ENCODE measurements around the gene LRRC4C.

LRRC4C gene

DNA sequence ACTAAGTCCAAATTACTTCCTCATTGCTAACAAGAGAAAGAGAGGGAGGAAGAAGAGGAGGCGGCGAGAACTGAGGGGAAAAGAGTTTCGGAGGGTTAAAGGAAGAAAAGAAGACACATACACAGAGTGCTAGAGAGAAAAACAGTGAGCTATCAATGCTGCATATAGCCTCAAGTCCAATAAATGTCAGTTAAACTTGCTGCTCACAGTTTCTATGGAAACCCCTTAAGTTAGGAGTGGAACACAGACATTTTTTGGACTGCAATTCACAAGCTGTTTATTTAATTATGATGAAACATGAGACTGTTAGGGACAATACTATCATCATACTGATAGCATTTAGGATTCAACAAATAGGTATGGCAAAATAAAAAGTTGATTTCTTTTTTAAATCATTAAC lies 1320.4 kb downstream of the LRRC4C start:
- DNase-seq: no peak

DNA sequence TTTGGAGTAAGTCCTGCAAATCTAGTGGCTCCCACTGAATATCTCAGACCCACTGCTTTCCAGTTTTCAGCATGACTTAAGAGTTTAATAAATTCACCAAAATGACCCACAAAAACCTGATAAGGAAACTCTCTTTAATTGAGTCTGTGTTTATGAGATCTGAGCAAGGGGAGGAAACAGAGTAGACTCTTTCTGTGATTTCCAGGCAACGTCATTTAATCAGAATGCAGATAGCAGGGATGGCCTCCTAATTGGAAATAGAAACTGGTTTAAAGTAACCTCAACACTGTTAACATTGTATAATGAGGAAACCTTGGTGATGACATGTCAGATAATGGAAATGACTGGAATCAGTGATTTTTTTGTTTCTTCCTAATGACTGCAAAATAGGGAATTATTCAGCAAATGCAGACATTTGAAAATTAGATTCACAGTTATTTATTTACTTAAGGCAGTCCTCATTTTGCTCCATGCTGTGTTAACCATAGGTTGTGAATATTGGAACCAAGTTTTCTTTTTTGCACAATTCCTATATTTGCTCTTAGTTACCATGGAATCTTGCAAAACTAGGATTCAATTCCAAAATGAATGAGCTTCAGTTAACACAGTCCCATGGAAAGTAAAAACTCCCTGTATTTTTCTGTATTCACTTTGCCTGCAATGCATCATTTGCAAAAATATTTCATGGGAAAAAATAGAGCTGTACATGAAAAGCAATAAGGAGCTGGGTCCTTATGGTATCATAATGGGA lies 1324.5 kb downstream of the LRRC4C start:
- no peak for DNase-seq

DNA sequence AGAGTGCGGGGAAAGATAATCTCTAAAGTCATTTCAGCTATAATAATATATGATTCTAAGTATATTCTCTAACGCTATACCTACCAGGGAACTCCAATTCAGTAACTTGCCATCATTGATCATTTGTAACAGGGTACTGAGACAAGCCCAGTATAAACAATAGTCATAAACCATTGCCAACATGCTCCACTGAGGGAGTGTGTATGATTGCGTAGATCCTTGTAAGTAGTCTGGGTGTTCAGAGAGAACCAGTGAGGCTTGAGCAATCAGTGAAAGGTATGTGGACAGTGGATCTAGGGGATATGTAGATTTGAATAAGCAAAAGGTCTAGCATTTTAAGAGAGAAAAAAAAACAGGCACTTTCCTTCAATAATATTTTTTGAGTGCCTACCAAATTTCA lies 1326.0 kb downstream of the LRRC4C start:
- DNase-seq: no peak

DNA sequence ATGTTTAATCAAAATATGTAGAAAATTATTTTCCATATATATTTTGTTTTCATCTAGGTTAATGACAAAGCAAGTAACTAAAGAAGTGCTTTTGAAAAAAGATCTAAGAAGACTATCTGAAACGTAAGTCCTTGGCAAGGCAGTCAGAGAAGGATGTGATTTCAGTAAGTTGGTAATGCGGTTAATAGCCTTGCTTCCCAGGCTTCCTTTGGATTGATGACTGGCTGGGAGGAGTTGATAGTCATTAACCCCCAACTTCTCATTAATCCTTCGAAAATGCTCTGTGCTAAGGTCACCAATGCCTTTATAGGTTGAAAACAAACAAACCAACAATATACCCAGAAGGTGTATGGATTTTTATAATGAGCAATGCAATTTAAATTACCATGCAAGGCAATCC lies 1326.5 kb downstream of the LRRC4C start:
- DNase-seq: no peak

DNA sequence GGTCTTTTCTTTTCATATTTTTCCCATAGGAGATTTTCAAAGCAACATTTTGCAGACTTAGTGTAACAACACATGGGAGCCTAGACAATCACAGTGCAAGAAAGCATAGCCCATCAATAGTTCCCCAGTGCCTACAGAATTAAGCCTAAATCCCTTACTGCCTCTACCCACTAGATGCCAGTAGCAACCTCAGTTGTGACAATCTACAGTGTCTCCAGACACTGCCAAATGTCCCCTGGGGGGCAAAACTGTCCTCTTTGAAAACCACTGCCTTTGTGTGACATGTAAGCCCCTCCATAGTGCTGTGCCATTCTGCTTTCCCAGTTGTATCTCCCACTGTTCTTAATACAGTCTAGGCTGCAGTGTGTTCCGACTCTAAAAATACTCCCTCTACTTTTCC lies 1329.0 kb downstream of the LRRC4C start:
- DNase-seq: no peak

DNA sequence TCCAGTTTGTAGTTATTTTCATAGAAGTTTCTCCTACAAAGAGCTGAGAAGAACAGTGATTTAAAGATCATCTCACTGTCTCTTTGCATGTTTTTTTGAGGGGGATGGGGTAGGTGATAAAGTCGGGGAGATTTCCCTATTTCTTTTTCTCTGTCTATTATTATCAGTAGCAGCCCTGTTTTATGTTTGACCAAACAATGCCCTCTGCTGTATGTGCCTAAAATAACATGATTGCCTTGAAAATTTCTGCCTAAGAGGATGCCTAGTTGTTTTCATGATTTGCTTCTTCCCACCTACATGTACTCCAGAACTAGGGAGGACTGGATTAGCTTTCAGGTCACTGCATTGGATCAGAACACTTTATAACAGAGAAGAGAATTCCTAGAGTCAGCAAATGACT lies 1330.2 kb downstream of the LRRC4C start:
- DNase-seq: no peak

DNA sequence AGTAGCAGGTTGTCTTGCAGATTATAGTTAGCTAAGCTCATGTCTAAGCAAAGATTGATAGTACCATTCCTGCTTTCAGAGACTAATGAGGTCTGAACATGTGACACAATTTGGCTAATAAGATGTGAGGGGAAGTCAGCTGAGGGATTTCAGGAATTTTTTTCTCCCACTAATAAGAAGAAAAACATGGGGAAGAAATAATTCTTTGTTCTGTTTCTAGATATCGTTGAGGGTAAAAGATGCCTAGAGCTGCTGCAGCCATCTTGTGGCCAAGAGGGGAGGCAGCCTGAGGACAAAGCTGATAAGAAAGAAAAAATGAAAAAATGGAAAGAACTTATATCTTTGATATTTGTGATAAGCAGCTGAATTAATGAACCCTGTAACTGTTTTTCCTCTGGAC lies 1334.4 kb downstream of the LRRC4C start:
- DNase-seq: no peak

DNA sequence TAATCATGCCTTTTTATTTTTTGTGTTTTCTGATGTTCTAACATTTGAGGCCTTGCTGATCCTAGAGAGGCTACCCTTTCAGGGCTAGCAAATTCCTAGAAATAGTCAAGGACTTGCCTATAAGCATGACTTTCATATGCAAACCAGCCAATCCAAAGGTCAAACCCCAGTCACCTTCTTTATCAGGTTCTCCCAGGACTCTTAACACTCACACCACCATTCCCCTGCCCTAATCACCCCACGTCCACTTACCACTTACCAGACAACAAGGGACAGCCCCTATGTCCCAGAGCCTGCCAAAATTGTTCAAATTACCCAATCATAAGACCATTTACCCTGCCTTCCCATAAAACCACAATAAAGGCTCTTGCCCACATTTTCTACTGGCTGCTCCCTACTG lies 1339.8 kb downstream of the LRRC4C start:
- DNase-seq: no peak

DNA sequence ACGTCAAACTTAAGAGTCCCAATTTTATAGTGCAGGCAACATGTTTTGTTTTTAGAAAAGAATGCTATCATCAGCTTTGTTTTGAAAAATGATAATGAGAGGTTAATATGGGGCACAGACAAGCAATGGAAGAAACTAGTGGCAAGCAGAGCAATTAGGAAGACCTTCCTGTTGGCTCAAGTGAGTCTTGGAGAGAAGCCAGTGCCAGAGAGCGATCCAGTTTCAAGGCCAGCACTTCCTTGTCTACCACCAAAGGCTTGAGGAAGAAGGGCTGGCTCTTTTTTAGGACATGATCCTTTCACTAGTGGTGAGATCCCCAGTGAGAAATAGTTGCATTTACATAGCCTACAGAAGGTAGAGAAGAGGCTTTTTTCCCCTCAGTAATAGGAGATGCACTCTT lies 1340.7 kb downstream of the LRRC4C start:
- DNase-seq: no peak

DNA sequence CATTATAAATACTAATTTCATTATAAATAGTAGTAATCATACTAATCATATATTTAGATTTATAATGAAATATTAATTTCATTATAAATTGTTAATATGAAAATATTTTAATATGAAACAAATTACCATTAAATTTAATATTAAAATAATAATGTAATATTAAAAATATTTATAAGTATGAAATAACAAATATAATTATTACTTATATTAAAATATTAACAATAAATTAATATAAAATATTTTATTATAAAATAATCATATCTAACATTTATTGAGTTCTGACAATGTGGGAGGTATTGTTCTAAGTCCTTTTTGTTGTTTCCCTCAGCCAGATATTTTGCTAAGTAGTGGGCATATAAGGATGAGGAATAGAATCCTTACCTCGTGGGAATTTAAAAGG lies 1341.4 kb downstream of the LRRC4C start:
- no peak for DNase-seq

DNA sequence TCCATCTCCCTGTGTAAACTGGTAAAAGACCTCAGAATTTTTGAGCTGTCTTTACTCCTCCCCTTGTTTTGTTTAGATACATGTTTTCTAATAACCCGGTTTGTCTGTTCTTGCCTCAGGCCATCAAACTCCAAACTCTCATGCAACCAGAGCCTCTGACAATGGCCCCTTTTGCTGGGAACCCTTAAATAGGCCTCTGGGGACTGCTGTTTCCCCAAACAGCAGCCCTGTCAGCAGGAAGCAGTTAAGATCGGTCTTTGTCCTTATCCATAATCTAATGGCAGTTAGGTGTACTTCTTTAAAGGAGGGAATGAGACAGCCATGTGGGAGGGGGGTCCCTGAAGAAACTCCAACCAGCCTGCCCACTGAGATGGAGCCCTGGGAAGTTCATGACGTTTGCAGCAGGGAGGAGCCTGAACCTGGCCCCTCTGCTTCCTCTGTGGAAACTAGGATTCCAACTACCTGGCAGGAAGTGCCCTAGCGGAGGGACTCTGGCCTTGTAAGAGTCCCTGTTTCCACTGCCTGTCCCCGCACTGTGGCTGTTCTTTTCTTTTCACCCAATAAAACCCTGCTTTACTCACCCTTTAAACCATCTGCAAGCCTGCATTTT lies 1354.4 kb downstream of the LRRC4C start:
- DNase-seq: no peak

DNA sequence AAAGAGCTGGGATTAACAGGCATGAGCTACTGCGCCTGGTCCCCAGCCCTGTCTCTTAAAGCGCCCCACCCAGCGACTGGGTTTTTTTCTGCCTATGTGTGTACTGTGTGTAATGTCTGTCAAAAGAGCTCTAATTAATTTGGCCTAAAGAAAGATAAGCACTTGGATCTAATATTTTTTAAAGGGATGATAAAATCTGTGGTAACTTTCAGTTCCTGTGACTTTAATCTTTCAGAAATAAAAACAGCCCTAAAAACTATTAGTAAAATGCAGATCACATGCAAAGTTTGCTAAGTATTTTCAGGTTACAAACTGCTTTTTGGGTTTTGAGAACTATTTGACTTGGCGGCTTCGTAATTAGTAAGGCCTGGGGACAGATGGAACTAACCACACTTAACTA lies 1358.7 kb downstream of the LRRC4C start:
- DNase-seq: no peak

DNA sequence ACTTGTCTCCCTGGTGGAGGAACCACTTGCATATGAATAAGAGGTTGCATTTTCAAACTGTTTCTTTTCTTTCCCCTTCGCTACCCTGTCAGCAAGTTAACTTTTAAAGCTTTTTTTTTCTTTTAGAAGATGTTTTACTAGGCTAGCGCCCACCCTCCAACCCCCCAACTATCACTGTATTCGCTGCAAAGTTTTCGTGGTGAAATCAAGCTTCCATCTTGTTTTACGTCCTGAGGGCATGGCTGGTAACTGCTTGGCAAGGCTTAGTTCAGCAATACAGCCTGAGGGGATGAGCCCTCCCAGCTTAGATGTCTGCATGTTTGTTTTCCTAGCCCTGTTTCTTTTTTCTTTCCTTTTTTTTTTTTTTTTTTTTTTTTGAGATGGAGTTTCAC lies 1359.3 kb downstream of the LRRC4C start:
- no peak for DNase-seq

DNA sequence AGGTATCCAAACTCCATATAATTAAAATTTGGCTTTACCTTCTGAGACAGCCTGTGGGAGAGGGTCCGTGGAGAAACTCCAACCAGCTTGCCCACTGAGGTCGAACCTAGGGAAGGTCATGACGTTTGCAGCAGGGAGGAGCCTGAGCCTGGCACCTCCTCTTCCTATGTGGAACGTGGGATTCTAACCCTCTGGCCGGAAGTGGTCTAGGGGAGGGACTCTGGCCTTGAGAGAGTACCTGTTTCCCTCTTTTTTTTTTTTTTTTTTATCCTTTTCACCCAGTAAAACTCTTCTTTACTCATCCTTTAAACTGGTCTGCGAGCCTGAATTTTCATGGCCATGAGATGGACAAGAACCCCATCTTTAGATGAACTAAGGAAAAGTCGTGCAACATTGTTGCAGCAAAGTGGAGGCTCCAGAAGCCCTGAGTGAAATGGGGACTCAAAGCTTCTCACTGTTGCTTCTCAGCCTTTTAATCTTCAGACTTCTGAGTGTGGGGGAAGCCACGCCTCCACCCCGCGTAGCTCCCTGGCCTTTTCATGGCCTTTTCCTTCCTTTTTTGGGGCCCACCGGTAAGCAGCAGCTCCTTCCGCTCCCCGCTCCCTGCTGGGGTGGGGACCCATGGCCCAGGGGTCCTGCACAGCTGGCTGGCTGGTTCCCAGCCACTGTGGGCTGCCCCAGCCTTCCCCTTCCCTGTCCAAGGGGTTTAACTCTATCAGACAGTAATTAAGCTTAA lies 1359.9 kb downstream of the LRRC4C start:
- no peak for DNase-seq

DNA sequence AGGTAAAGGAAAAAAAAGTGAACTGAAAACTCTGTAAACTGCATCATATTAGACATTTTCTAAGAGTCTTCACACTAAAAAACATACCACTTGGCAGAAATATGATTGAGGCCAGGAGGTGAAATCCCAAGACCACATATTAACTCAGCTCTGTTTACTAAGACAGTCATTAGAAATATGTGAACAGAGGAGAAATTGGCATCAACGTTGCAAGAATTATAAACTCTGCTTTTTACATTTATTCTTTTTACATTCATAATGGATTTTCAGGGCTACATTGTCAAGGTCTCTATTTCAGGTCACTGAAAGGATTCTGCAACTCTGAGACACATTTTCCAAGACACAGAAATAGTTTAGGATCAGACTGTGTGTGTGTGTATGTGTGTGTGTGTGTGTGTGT lies 1364.0 kb downstream of the LRRC4C start:
- DNase-seq: no peak

DNA sequence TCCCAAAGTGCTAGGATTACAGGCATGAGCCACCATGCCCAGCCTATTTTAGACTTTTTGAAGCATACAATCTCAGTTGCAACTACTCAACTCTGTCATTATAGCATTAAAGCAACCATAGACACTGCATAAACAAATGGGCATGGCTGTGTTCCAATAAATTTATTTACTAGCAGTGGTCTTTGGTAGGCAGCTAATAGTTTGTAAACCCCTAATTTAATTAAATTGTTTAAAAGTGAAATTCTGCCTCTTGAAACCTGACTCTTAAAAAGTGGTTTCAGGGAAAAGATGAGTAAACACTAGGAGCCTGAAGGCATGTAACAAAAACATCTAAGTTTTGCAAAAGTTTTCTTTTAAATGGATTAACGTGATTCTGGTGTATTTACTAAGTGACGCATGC lies 1364.5 kb downstream of the LRRC4C start:
- no peak for DNase-seq

DNA sequence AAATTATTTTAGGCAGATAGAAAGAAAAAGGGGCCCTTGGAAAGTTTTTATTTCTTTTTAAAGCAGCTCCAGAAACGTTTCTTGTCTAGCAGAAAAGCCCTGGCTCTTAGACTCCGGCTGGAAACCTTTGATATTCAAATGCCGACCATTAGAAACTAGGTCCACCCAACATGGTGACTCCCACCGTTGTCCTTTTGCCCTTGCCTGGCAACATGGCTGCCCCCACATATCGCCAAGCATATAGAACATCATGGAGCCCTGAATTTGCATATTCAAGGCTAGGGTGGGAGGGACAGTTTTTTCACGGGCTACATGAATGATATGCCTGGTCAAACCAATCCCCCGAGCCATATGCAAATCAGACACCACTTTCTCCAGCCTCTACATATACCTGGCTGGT lies 1379.0 kb downstream of the LRRC4C start:
- DNase-seq: no peak

All from NCI-H1930 (cell line).